T-helper 22 cell (primary cell): ENCODE results near the gene PMPCA.

Experiments used
- DNase-seq: peaks from one replicate; pipeline ENCODE4 v3.0.0-alpha.2; 2020; ENCODE audit warnings: low read depth

The PMPCA gene

DNA sequence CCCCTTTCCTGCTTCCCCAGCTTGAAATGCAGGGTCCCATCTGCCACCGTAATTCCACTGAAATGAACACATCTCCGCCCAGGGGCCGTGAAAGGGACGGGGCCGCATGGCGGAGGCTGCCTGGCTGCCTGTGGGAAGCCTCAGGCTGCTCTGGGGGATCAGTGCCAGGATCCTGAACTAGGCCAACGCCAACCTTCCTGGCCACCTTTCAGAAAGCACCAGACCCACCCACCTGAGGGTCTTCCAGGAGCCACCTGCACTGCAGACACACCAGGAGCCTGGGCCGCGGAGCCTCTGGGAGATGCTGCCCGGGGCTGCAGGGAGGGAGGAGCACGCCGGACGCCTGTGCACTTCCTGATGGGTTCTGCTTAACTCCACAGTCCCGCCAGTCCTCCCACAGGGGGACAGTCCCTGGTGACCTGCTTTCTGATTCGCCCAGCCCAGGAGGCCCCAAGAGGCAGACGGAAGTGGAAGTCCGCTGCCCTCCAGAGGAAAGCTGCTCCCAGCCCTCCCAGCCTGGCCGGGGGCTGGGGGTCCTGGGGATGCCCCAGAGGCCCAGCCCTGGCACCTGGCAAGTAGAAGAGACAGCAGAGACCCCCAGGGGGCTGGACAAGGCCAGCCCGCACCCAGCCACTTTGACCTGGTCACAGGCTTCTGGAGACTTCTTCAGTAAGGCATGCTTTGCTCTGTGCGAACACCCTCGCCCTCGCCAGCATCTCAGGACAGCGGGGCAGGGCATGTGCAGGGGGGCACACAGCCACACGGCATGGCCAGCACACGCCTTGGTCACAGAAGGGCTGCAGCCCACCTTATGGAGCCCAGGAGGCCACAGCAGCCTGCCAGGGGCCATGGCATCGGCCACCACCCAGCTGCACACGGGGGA is 36.9 kb upstream of the PMPCA start, which contains the start of gene CARD9:
TSS of gene CARD9 (minus strand) at position 370 of the 883 bp plus-strand sequence. CDS start 1,591 bp downstream, outside the sequence.
- no peak for DNase-seq

GRCh38 chr9:136374183-136374575 is 36.3 kb upstream of the PMPCA start:
- no peak for DNase-seq

DNA sequence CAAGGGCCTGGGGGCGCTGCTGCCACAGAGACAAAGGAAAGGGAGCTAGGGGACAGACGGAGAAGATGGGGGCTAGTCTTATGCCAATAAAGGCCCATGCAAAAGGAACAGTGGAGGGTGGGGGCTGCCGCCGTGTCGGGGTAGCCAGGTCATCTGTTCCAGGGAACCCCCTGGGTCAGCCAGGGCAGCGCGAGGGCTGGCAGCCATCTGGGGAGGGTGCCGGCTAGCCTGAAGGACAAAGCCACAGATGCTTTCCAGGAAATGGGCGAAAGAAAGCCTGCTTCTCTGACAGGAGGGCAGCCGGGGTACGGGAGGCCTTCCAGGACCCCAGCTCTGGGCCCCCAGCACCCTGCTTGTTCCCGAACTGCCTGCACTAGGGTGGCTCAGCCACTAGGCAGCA is 35.4 kb upstream of the PMPCA start:
- no peak for DNase-seq

- DNase-seq: no peak
Measured at GRCh38 chr9:136376457-136376856, 34.0 kb upstream of the PMPCA start.

- DNase-seq: no peak
Measured at GRCh38 chr9:136377341-136378169, 32.9 kb upstream of the PMPCA start.

DNA sequence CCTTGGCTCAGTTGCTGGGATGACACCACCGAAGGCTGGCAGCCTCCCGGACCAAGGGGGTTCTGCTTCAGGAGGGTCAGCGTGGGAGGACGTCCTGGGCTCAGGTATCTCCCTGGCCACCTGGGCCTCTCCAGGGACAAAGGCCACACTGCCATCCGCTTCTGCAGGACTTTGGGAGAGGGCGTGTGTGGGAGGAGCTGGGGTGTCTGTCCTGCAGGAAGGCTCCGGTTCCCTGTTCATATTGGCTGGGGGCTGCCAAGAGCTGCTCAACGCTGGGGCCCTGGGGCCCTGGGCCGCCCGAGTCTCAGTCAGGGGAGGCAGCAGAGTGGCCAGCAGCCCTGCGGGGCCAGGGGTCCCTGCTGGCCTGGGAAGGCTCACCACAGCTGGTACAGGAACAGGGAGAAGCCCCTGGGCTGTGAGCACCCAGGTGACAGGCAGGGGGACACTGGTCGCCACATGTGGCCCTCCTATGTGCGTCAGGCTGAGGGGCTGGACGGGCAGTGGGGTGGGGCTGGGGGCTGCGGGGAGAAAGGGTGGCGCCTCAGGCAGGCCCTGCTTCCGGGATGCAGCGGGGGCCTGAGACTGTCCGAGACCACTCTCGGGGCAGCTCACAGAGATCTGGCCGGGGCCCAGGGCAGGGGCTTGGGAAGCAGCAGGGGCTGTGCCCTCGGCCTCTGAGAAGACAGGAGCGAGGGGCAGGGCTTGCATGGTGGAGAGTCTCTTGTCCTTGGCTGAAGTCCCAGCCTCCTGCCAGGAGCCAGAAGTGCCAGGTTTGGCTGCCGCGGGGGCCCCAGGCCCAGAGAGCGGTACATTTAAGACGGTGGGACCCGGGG is 32.1 kb upstream of the PMPCA start:
- DNase-seq: no peak

- no peak for DNase-seq
Measured at GRCh38 chr9:136379003-136379287, 31.5 kb upstream of the PMPCA start.

DNA sequence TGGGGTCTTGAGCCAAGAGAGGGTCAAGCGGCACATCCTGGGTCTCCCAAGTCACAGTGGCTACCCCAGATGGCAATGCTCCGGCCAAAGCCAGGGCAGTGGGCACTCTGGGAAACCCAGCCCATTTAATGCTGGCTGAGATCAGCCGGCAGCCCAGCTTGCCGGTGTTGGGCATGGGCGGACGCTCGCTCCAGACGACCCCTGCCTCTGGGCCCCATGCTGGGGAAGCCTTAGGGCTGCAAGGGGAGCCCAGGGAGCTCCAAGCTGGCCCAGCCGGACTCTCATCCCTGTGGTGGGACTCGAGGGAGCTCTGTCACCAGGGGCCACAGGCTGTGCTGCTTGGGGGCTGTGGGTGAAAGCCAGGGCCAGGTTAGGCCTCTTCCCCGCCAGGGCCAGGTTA is 31.1 kb upstream of the PMPCA start:
- DNase-seq: no peak

GRCh38 chr9:136379891-136380290 is 30.6 kb upstream of the PMPCA start:
- no peak for DNase-seq

GRCh38 chr9:136380381-136380780 is 30.1 kb upstream of the PMPCA start:
- DNase-seq: no peak

DNA sequence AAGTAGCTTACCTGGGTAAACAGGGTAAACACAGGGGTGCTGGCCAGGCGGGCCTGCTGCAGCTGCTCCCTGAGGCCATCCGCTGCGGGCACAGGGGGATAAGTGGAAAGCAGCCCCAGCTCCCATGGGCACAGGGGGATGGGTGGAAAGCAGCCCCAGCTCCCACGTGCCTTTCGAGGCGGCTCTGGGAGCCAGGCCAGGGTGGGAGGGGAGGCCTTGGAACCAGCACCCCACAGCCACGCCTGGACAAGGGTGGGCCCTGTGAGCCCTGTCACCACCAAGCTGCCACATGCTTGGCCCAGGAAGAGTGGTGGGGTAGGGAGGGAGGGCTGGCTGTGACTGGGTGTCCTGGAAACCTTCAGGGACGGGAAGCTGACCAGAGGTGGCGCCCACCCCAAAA is 29.1 kb upstream of the PMPCA start:
- no peak for DNase-seq

GRCh38 chr9:136381966-136382513 is 28.4 kb upstream of the PMPCA start:
- no peak for DNase-seq

- DNase-seq: no peak
Measured at GRCh38 chr9:136383436-136383835, 27.0 kb upstream of the PMPCA start.

GRCh38 chr9:136385015-136385414 is 25.4 kb upstream of the PMPCA start:
- peak; percentile 40 for DNase-seq

GRCh38 chr9:136386018-136386417 is 24.4 kb upstream of the PMPCA start:
- DNase-seq: no peak

- no peak for DNase-seq
Measured at GRCh38 chr9:136387217-136387616, 23.2 kb upstream of the PMPCA start.

- no peak for DNase-seq
Measured at GRCh38 chr9:136389396-136389795, 21.1 kb upstream of the PMPCA start.

- no peak for DNase-seq
Measured at GRCh38 chr9:136391737-136392537, 18.5 kb upstream of the PMPCA start.

GRCh38 chr9:136392538-136393449 is 17.7 kb upstream of the PMPCA start:
- no peak for DNase-seq

- DNase-seq: no peak
Measured at GRCh38 chr9:136393531-136393930, 16.9 kb upstream of the PMPCA start.
